HEK293 (cell line): ENCODE measurements around the gene UCN2.

Source experiments
- CTCF ChIA-PET: fragments of 350-600 bp; formaldehyde crosslinking; extraction: SDS; loops from one replicate; lab custom pipeline; 2021; ENCODE audit warnings: antibody characterized with exemption; lab: Yijun Ruan, JAX
- POLR2A ChIA-PET: fragments of 300-600 bp; formaldehyde crosslinking; extraction: SDS; loops from one replicate; lab custom pipeline; 2020; ENCODE audit warnings: antibody characterized with exemption, inconsistent platforms; lab: Yijun Ruan, JAX
- H3K27ac ChIP-seq: fragments of 200-500 bp; sonication (Bioruptor generic); 2 replicates; pipeline ENCODE4 v1.5.1; 2014; ENCODE audit warnings: low read depth, low read length, control low read depth, inconsistent platforms; ENCODE audit errors: extremely low read depth
- H3K36me3 ChIP-seq, 2 experiments: fragments of 200-500 bp in 1 of 2; sonication (Bioruptor generic) in 1 of 2; 1 replicate in 1 of 2; 2 replicates in 1 of 2; pipeline ENCODE4 v1.5.1; 2014 to 2017; ENCODE audit warnings: inconsistent platforms in 2 of 2, low read length in 2 of 2; ENCODE audit not compliant: control insufficient read depth in 2 of 2, insufficient read depth in 1 of 2
- H3K4me1 ChIP-seq: fragments of 200-500 bp; sonication (Bioruptor generic); 2 replicates; pipeline ENCODE4 v1.5.1; 2014; ENCODE audit warnings: mild to moderate bottlenecking, low read length, inconsistent platforms; ENCODE audit not compliant: control insufficient read depth, insufficient read depth
- H3K4me3 ChIP-seq: 2 replicates; pipeline ENCODE4 v1.5.1; 2011; ENCODE audit warnings: low read depth, mild to moderate bottlenecking, control low read depth, low read length, moderate library complexity
- H3K9me3 ChIP-seq: fragments of 200-500 bp; sonication (Bioruptor generic); 2 replicates; pipeline ENCODE4 v1.5.1; 2014; ENCODE audit warnings: low read depth, low read length, inconsistent platforms; ENCODE audit not compliant: control insufficient read depth, insufficient read depth
- AEBP2 ChIP-seq: fragments of 450-650 bp; formaldehyde crosslinking; IDR thresholded peaks from 2 replicates; pipeline ENCODE4 v1.5.1; 2016; ENCODE audit warnings: missing biosample characterization, missing genetic modification characterization, borderline replicate concordance
- ELK4 ChIP-seq: IDR thresholded peaks from 2 replicates; pipeline ENCODE4 v1.6.1; 2011; ENCODE audit warnings: mild to moderate bottlenecking, low read depth, low read length, borderline replicate concordance
- GLIS1 ChIP-seq: fragments of 450-650 bp; formaldehyde crosslinking; IDR thresholded peaks from 2 replicates; pipeline ENCODE4 v1.5.1; 2016; ENCODE audit warnings: missing biosample characterization, missing genetic modification characterization
- GLIS2 ChIP-seq: fragments of 450-650 bp; formaldehyde crosslinking; IDR thresholded peaks from 2 replicates; pipeline ENCODE4 v1.5.1; 2016; ENCODE audit warnings: missing biosample characterization, missing genetic modification characterization
- MYNN ChIP-seq: fragments of 450-650 bp; formaldehyde crosslinking; IDR thresholded peaks from 2 replicates; pipeline ENCODE4 v1.5.1; 2016; ENCODE audit warnings: missing biosample characterization, missing genetic modification characterization, borderline replicate concordance
- SP2 ChIP-seq: fragments of 450-650 bp; formaldehyde crosslinking; IDR thresholded peaks from 2 replicates; pipeline ENCODE4 v1.5.1; 2016; ENCODE audit warnings: missing biosample characterization, missing genetic modification characterization
- YY1 ChIP-seq: fragments of 450-650 bp; formaldehyde crosslinking; IDR thresholded peaks from 2 replicates; pipeline ENCODE4 v1.5.1; 2018; ENCODE audit warnings: missing biosample characterization, missing genetic modification characterization
- ZBTB17 ChIP-seq: fragments of 450-650 bp; formaldehyde crosslinking; IDR thresholded peaks from 2 replicates; pipeline ENCODE4 v1.5.1; 2016; ENCODE audit warnings: missing biosample characterization, missing genetic modification characterization
- ZBTB48 ChIP-seq: fragments of 450-650 bp; formaldehyde crosslinking; IDR thresholded peaks from 2 replicates; pipeline ENCODE4 v1.5.1; 2016; ENCODE audit warnings: missing biosample characterization, missing genetic modification characterization
- ZBTB6 ChIP-seq: fragments of 450-650 bp; formaldehyde crosslinking; IDR thresholded peaks from 2 replicates; pipeline ENCODE4 v1.5.1; 2017; ENCODE audit warnings: missing biosample characterization, missing genetic modification characterization
- ZBTB7A ChIP-seq: fragments of 450-650 bp; formaldehyde crosslinking; IDR thresholded peaks from 2 replicates; pipeline ENCODE4 v1.5.1; 2016; ENCODE audit warnings: low read depth, missing biosample characterization, missing genetic modification characterization
- ZNF311 ChIP-seq: fragments of 450-650 bp; formaldehyde crosslinking; IDR thresholded peaks from 2 replicates; pipeline ENCODE4 v1.5.1; 2017; ENCODE audit warnings: missing biosample characterization, missing genetic modification characterization, borderline replicate concordance
- ZNF366 ChIP-seq: fragments of 450-650 bp; formaldehyde crosslinking; conservative IDR thresholded peaks from 2 replicates; pipeline ENCODE4 v1.5.1; 2016; ENCODE audit warnings: missing biosample characterization, missing genetic modification characterization
- ZNF398 ChIP-seq: fragments of 450-650 bp; formaldehyde crosslinking; IDR thresholded peaks from 2 replicates; pipeline ENCODE4 v1.5.1; 2017; ENCODE audit warnings: missing biosample characterization, missing genetic modification characterization
- ZNF416 ChIP-seq: fragments of 450-650 bp; formaldehyde crosslinking; IDR thresholded peaks from 2 replicates; pipeline ENCODE4 v1.5.1; 2016; ENCODE audit warnings: missing biosample characterization, missing genetic modification characterization
- ZNF449 ChIP-seq: fragments of 450-650 bp; formaldehyde crosslinking; IDR thresholded peaks from 2 replicates; pipeline ENCODE4 v1.5.1; 2017; ENCODE audit warnings: missing biosample characterization, mild to moderate bottlenecking, missing genetic modification characterization, moderate library complexity
- ZNF514 ChIP-seq: fragments of 450-650 bp; formaldehyde crosslinking; IDR thresholded peaks from 2 replicates; pipeline ENCODE4 v1.5.1; 2016; ENCODE audit warnings: missing biosample characterization, missing genetic modification characterization
- ZNF518A ChIP-seq: fragments of 450-650 bp; formaldehyde crosslinking; conservative IDR thresholded peaks from 2 replicates; pipeline ENCODE4 v1.5.1; 2016; ENCODE audit warnings: low read depth, missing biosample characterization, missing genetic modification characterization
- ZNF560 ChIP-seq: fragments of 450-650 bp; formaldehyde crosslinking; IDR thresholded peaks from 2 replicates; pipeline ENCODE4 v1.5.1; 2017; ENCODE audit warnings: missing biosample characterization, missing genetic modification characterization, borderline replicate concordance
- ZNF571 ChIP-seq: fragments of 450-650 bp; formaldehyde crosslinking; IDR thresholded peaks from 2 replicates; pipeline ENCODE4 v1.5.0; 2017; ENCODE audit warnings: missing biosample characterization, missing genetic modification characterization
- ZNF701 ChIP-seq: fragments of 450-650 bp; formaldehyde crosslinking; IDR thresholded peaks from 2 replicates; pipeline ENCODE4 v1.5.1; 2016; ENCODE audit warnings: missing biosample characterization, missing genetic modification characterization
- ZSCAN18 ChIP-seq: fragments of 450-650 bp; formaldehyde crosslinking; IDR thresholded peaks from 2 replicates; pipeline ENCODE4 v1.5.1; 2016; ENCODE audit warnings: missing biosample characterization, missing genetic modification characterization
- ZSCAN23 ChIP-seq: fragments of 450-650 bp; formaldehyde crosslinking; IDR thresholded peaks from 2 replicates; pipeline ENCODE4 v1.5.1; 2016; ENCODE audit warnings: missing biosample characterization, missing genetic modification characterization

Gene UCN2

GRCh38 chr3:48598323-48599076 lies 34.9 kb upstream of the UCN2 start:
- Histone ChIP-seq H3K36me3 (peaks cover 6 to 67% of the 10 kb centered on the region in 2 experiments; a peak in 2 of 3 replicates), H3K9me3 (no peaks in the 10 kb centered on the region), H3K4me3 (no peak overlapping the region), H3K4me1 (no peaks in the 10 kb centered on the region; the same call in 1 of the 2 replicates), H3K27ac (peak overlapping the region; percentile 64)
- POLR2A ChIA-PET, result interaction anchor here (0.8 to 2.3 kb wide), 4 partner anchors 37 to 153 kb away, joined by 3 to 8 read pairs (median 4); partner anchors contain the start of gene SLC26A6
- CTCF ChIA-PET, result no interaction called here
- TF ChIP-seq ZNF518A (no peak), YY1 (tag by site-specific recombination) (no peak), ELK4 (no peak), ZBTB17 (tag by site-specific recombination) (peak; percentile 64), ZNF416 (tag by site-specific recombination) (no peak), MYNN (no peak), ZSCAN23 (tag by site-specific recombination) (no peak), ZNF514 (no peak), ZBTB48 (tag by site-specific recombination) (peak; percentile 72; the same call in 1 of the 2 replicates), ZBTB6 (tag by site-specific recombination) (no peak), ZNF311 (tag by site-specific recombination) (no peak), ZNF701 (tag by site-specific recombination) (no peak), ZSCAN18 (tag by site-specific recombination) (no peak), AEBP2 (tag by site-specific recombination) (no peak), ZNF398 (peak; percentile 56; the same call in 1 of the 2 replicates), GLIS2 (tag by site-specific recombination) (peak; percentile 70), ZNF571 (no peak), GLIS1 (peak; percentile 98), ZBTB7A (tag by site-specific recombination) (no peak), ZNF560 (tag by site-specific recombination) (no peak), ZNF366 (peak; percentile 67), ZNF449 (tag by site-specific recombination) (no peak), SP2 (tag by site-specific recombination) (peak; percentile 40)
